CD14-positive monocyte (primary cell): ENCODE measurements around the gene PSD4. TPM values are rescaled to one million over a fixed set of nuclear protein-coding genes. Genes with fewer than 3 reads are reported as not detected.

Source experiments
- DNase-seq, 3 donors: peaks; one replicate each; pipeline ENCODE4 v3.0.0-alpha.2; 2011 to 2022
- H2AFZ ChIP-seq: 2 replicates; pipeline ENCODE4 v1.6.0; 2012; ENCODE audit warnings: mild to moderate bottlenecking, low read depth, low read length, inconsistent platforms; ENCODE audit not compliant: insufficient read depth, poor library complexity, severe bottlenecking
- H3K27ac ChIP-seq, 2 donors: 1 replicate in 1 of 2; 2 replicates in 1 of 2; pipeline ENCODE4 v1.5.1; 2012 to 2013; ENCODE audit warnings: low read length in 2 of 2, control low read depth in 1 of 2, inconsistent platforms in 1 of 2, low read depth in 1 of 2, mild to moderate bottlenecking in 1 of 2
- H3K27me3 ChIP-seq, 2 donors: one replicate each; pipeline versions ENCODE4 v1.6.0 to v1.6.1; 2011 to 2013; ENCODE audit warnings: low read length in 2 of 2; ENCODE audit not compliant: control insufficient read depth in 2 of 2, insufficient read depth in 2 of 2
- H3K36me3 ChIP-seq, 2 donors: replicated peaks in 1 of 2; 1 replicate in 1 of 2; 2 replicates in 1 of 2; pipeline versions ENCODE4 v1.5.1 to v1.6.1; 2012 to 2013; ENCODE audit warnings: low read length in 2 of 2, control low read depth in 1 of 2, inconsistent platforms in 1 of 2, mild to moderate bottlenecking in 1 of 2; ENCODE audit not compliant: insufficient read depth in 2 of 2, control insufficient read depth in 1 of 2
- H3K4me1 ChIP-seq, 2 donors: 1 replicate in 1 of 2; 2 replicates in 1 of 2; pipeline versions ENCODE4 v1.5.1 to v1.6.1; 2012 to 2013; ENCODE audit warnings: low read length in 2 of 2, control low read depth in 1 of 2, inconsistent platforms in 1 of 2, mild to moderate bottlenecking in 1 of 2, moderate library complexity in 1 of 2; ENCODE audit not compliant: insufficient read depth in 2 of 2, control insufficient read depth in 1 of 2
- H3K4me2 ChIP-seq: replicated peaks from 2 replicates; pipeline ENCODE3; 2012; ENCODE audit warnings: low read length, moderate library complexity, mild to moderate bottlenecking; ENCODE audit not compliant: poor library complexity, severe bottlenecking; ENCODE audit errors: extremely low read depth
- H3K4me3 ChIP-seq, 3 experiments: fragments of 200-600 bp in 1 of 3; sonication (generic) in 1 of 3; replicated peaks in 1 of 3; 1 replicate in 2 of 3; 2 replicates in 1 of 3; pipeline ENCODE4 v1.5.1; 2011 to 2013; ENCODE audit warnings: low read length in 3 of 3, mild to moderate bottlenecking in 3 of 3, control low read depth in 2 of 3, low read depth in 2 of 3, inconsistent platforms in 1 of 3, moderate library complexity in 1 of 3
- H3K79me2 ChIP-seq: 2 replicates; pipeline ENCODE4 v1.6.0; 2012; ENCODE audit warnings: mild to moderate bottlenecking, control low read depth, inconsistent platforms, low read length, moderate library complexity; ENCODE audit not compliant: insufficient read depth
- H3K9ac ChIP-seq: 2 replicates; pipeline ENCODE4 v1.6.0; 2017; ENCODE audit warnings: low read length, mild to moderate bottlenecking; ENCODE audit not compliant: insufficient read depth, poor library complexity, severe bottlenecking
- H3K9me3 ChIP-seq, 2 donors: replicated peaks in 1 of 2; 1 replicate in 1 of 2; 2 replicates in 1 of 2; pipeline versions ENCODE4 v1.5.1 to v1.6.1; 2012 to 2013; ENCODE audit warnings: low read length in 2 of 2, control low read depth in 1 of 2; ENCODE audit not compliant: control insufficient read depth in 1 of 2, insufficient read depth in 1 of 2
- H4K20me1 ChIP-seq: 2 replicates; pipeline ENCODE4 v1.6.0; 2012; ENCODE audit warnings: mild to moderate bottlenecking, low read length, control low read depth, moderate library complexity; ENCODE audit not compliant: insufficient read depth
- H3K27ac Mint-ChIP-seq, 7 donors: one replicate each; pipeline ENCODE4 v1.8.0; 2020; ENCODE audit warnings: mild to moderate bottlenecking in 7 of 7, mixed read lengths in 7 of 7, moderate library complexity in 6 of 7, inconsistent platforms in 2 of 7
- H3K27me3 Mint-ChIP-seq, 3 donors: one replicate each; pipeline ENCODE4 v1.8.0; 2021 to 2022; ENCODE audit warnings: low read depth in 3 of 3, mild to moderate bottlenecking in 3 of 3, mixed read lengths in 3 of 3, moderate library complexity in 3 of 3, inconsistent platforms in 1 of 3
- H3K36me3 Mint-ChIP-seq, 2 donors: one replicate each; pipeline ENCODE4 v1.8.0; 2020; ENCODE audit warnings: mixed read lengths in 2 of 2, inconsistent platforms in 1 of 2, mild to moderate bottlenecking in 1 of 2
- H3K4me1 Mint-ChIP-seq: one replicate; pipeline ENCODE4 v1.8.0; 2020; ENCODE audit warnings: mild to moderate bottlenecking, mixed read lengths
- H3K4me3 Mint-ChIP-seq, 2 donors: one replicate each; pipeline ENCODE4 v1.8.0; 2020; ENCODE audit warnings: mild to moderate bottlenecking in 2 of 2, mixed read lengths in 2 of 2, moderate library complexity in 1 of 2
- H3K9me3 Mint-ChIP-seq, 7 donors: one replicate each; pipeline ENCODE4 v1.8.0; 2020 to 2022; ENCODE audit warnings: mixed read lengths in 7 of 7, mild to moderate bottlenecking in 6 of 7, moderate library complexity in 6 of 7, inconsistent platforms in 2 of 7
- WGBS: methylation state at CpG from one replicate; pipeline ENCODE4 v1.1.5; 2013; ENCODE audit warnings: missing lambda C conversion rate; ENCODE audit not compliant: insufficient coverage; 5-methylcytosine and 5-hydroxymethylcytosine counted together
- intact Hi-C, 2 donors: fragments of 100-400 bp; cut with micrococcal nuclease; formaldehyde crosslinking; loops; one replicate each; pipeline versions ENCODE4 v1.15.0 to v1.15.1; 2023
- polyA plus RNA-seq, 3 donors: library from polyadenylated mRNA; depleted of rRNA in 1 of 3; unstranded in 2 of 3; stranded (reverse) in 1 of 3; fragments of 300-500 nt in 2 of 3; fragments of >200 nt in 1 of 3; fragmentation: Illumina TruSeq in 2 of 3; gene quantifications; 1 replicate in 2 of 3; 2 replicates in 1 of 3; pipeline ENCODE4 v1.2.3, GENCODE V29; 2012 to 2021
- TF ChIP-seq, protein P1 (sequence below): fragments of 200-600 bp; IDR thresholded peaks from one replicate; pipeline ENCODE4 v1.8.0; 2022; ENCODE audit warnings: antibody characterized with exemption, mild to moderate bottlenecking

The PSD4 gene
- polyA plus RNA-seq, 3 donors = 11.0 to 47.0 (median 18.2) TPM

- no peak overlapping the region for H3K27ac ChIP-seq
- TF ChIP-seq, protein P1, sequence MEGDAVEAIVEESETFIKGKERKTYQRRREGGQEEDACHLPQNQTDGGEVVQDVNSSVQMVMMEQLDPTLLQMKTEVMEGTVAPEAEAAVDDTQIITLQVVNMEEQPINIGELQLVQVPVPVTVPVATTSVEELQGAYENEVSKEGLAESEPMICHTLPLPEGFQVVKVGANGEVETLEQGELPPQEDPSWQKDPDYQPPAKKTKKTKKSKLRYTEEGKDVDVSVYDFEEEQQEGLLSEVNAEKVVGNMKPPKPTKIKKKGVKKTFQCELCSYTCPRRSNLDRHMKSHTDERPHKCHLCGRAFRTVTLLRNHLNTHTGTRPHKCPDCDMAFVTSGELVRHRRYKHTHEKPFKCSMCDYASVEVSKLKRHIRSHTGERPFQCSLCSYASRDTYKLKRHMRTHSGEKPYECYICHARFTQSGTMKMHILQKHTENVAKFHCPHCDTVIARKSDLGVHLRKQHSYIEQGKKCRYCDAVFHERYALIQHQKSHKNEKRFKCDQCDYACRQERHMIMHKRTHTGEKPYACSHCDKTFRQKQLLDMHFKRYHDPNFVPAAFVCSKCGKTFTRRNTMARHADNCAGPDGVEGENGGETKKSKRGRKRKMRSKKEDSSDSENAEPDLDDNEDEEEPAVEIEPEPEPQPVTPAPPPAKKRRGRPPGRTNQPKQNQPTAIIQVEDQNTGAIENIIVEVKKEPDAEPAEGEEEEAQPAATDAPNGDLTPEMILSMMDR = no peak
- H4K20me1 ChIP-seq = no peaks in the 10 kb centered on the region
- H3K9ac ChIP-seq = no peak overlapping the region
- H3K4me1 ChIP-seq = peaks cover 16 to 19% of the 10 kb centered on the region in 2 donors
- no peak overlapping the region for H3K27ac Mint-ChIP-seq
- no peak overlapping the region for H3K4me3 Mint-ChIP-seq
- H3K9me3 Mint-ChIP-seq = peaks cover 0 to 2% (median 0%) of the 10 kb centered on the region in 7 donors
- no peak overlapping the region for H3K4me2 ChIP-seq
- H3K36me3 Mint-ChIP-seq = peaks cover 0 to 3% of the 10 kb centered on the region in 2 donors
- no peaks in the 10 kb centered on the region for H3K27me3 ChIP-seq
- intact Hi-C loops = no loop called here
- no peaks in the 10 kb centered on the region for H3K9me3 ChIP-seq
- H3K4me3 ChIP-seq = no peak overlapping the region
- H3K36me3 ChIP-seq = no peaks in the 10 kb centered on the region
- no CpG with 5 or more reads among the region's 1 CpG for WGBS
- H3K4me1 Mint-ChIP-seq = peaks cover 27% of the 10 kb centered on the region
- no peak for DNase-seq
- no peaks in the 10 kb centered on the region for H3K79me2 ChIP-seq
- peaks cover 0 to 4% (median 1%) of the 10 kb centered on the region in 3 donors for H3K27me3 Mint-ChIP-seq
- H2AFZ ChIP-seq = no peak overlapping the region
Measured at GRCh38 chr2:113227290-113227689, 53.5 kb downstream of the PSD4 start.

- Mint-ChIP-seq H3K9me3 (peaks cover 0 to 2% (median 0%) of the 10 kb centered on the region in 7 donors), H3K4me1 (peaks cover 31% of the 10 kb centered on the region), H3K27ac (no peak overlapping the region), H3K27me3 (peaks cover 0 to 4% (median 1%) of the 10 kb centered on the region in 3 donors), H3K36me3 (peaks cover 0 to 3% of the 10 kb centered on the region in 2 donors), H3K4me3 (no peak overlapping the region)
- Histone ChIP-seq H3K9ac (no peak overlapping the region), H3K27me3 (no peaks in the 10 kb centered on the region), H3K79me2 (no peaks in the 10 kb centered on the region), H3K9me3 (no peaks in the 10 kb centered on the region), H2AFZ (no peak overlapping the region), H3K4me1 (peaks cover 20 to 23% of the 10 kb centered on the region in 2 donors), H3K36me3 (no peaks in the 10 kb centered on the region), H3K27ac (no peak overlapping the region), H4K20me1 (no peaks in the 10 kb centered on the region), H3K4me3 (no peak overlapping the region), H3K4me2 (no peak overlapping the region)
- TF ChIP-seq, protein P1 = no peak
- no peak for DNase-seq
- 10% methylated on average over 1 of the region's 3 CpGs for WGBS
- intact Hi-C loops = no loop called here
Measured at GRCh38 chr2:113227698-113228097, 53.9 kb downstream of the PSD4 start.
